HTR-8/SVneo (cell line): Measurements from ENCODE around the gene TNFSF11.

Experiments
- DNase-seq: peaks from one replicate; pipeline ENCODE4 v3.0.0; 2011; ENCODE audit warnings: low spot score, mixed read lengths; ENCODE audit not compliant: insufficient read length
- FAIRE-seq: peaks from 2 replicates; lab custom pipeline; 2011; peaks lifted over from hg19 to GRCh38; lab: Jason Lieb, UNC

TNFSF11 gene

DNA sequence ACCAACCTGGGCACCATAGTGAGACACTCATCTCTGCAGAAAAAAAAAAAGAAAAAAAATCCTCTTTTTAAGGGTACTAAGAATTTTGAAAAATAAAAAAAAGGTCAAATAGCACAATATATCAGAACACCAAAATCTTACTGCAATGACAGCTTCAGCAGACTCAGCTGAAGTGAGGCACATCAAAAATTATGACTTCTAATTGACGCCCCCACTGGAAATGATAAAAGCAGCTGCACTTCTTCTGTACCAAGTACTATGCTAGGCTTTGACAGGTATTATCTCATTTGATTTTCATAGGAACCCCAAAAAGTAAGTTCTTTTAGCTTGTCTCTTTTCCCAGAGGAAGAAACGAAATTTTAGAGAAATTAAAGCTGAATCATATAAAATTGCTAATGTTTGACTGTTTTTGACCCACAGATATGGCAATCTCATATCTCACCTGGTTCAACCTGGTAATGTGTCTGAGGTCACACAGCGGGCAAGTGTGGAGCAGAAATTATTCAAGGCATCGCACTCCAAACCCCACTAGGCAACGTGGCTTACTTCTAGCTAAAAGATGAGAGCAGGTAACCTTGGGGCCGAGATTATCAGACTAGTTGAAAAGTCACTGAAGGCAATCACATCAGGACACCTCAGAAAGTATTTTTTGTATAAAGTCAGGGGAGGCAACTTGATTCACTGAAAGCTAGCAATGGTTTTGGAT, 78.1 kb downstream of the TNFSF11 start:
- FAIRE-seq = no peak

DNA sequence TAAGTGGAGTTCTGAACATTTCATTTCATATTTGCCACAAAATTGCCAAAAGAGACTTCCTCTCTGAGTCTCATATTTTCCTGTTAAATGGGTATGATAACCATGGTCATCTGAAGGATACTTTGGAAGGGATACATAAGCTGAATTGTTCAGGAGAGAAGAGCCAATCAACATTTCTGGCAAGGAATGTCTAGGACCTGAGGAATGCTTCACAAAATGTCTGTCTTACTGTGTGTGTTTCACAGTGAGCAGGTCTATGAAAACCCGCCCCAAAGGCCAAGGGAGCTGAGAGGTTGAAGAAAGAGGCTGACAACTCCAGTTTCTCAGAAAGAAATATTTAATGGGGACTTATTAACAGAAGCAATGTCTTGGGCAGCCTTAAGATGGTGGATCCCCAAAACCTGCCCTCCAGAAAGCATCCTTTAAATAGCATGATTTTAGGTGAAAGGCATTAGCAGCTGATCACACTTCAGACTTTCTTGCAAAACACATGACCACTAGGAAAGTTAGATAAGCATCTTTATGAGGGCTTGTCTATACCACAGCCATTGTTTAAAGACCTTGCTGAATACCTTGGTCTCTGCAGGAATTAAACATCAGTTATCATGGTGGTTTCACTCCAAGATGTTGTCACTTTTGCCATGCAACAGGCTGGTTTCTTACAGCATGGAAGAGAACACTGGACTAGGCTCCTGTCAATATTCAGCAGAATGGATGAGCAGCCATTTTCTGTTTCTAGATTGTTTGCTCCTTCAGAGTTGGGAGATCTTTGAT, 78.9 kb downstream of the TNFSF11 start:
- DNase-seq (no peak), FAIRE-seq (no peak)

More for the DNA sequence above, 78.1 kb downstream of the TNFSF11 start:
- no peak for DNase-seq

DNA sequence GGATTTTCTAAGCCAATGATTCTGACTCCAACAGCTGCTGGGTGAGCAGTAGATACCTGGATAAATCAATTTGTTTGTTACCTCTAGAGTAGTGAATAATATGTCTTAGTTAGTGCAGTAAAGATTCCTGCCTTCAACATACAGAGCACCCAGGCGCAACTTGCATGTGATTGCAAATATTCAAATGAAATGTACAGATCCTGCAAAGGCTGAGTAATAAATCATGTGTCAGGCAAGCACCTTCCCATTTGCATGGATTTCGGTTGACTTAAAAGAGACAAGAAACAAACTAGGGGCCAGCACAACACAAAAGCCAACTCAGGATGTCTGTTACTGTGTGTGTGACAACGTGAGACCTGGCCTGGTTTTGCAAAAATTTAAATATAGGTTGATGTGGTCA, 79.7 kb downstream of the TNFSF11 start:
- no peak for FAIRE-seq
- DNase-seq = no peak

GRCh38 chr13:42654212-42654611, 80.3 kb downstream of the TNFSF11 start:
- no peak for DNase-seq
- FAIRE-seq = no peak

DNA sequence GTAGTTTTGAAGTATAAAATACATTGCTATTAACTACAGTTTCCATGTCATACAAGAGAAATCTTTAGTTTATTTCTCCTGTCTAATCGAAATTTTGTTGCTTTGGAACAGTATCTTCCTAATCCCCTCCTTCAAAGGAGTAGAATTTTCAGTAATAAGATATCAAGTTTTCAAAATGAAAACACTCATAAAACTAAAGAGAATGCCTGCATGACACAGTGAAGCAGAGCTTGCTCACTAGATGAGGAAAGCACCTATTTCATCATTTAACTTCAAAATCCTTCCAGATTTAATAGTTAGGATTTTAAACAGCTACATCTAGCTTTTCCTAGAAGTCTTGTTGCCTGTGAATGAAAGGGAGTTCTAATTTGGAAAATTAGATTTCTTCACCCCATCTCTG, 80.8 kb downstream of the TNFSF11 start:
- FAIRE-seq (no peak), DNase-seq (no peak)

DNA sequence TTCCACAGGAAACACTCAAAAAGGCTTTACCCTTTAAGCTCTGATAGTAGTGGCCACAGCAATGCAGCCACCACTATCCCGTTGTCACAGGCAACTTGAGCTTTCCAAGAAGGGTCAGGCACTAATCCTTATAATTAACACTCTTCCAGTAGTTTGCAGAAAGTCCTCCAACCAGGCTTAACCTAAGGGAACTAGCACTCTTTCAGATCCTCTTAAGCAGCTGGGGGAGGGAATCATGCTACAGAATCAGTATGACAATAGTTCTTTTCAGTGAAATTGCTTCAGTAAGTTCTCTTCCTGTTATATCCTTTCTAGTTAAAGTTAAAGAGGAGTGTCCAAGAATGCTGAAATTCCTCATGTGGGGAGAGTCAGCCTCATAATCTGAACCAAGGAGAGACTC, 82.2 kb downstream of the TNFSF11 start:
- FAIRE-seq = no peak

GRCh38 chr13:42656958-42657357, 83.0 kb downstream of the TNFSF11 start:
- no peak for DNase-seq
- no peak for FAIRE-seq

More for the DNA sequence above, 82.2 kb downstream of the TNFSF11 start:
- DNase-seq = no peak
